Stimulated activated CD4-positive, alpha-beta T cell treated with anti-CD3 and anti-CD28 coated beads, Interleukin-12 subunit alpha, Interleukin-12 subunit beta, amount 100 ng/mL, for 24 hours (primary cell): ENCODE data around the gene PARVB.

Experiments used
- DNase-seq, 2 experiments: peaks; one replicate each; pipeline ENCODE4 v3.0.0-alpha.2; 2020; ENCODE audit warnings: low read depth in 2 of 2

The PARVB gene

DNA sequence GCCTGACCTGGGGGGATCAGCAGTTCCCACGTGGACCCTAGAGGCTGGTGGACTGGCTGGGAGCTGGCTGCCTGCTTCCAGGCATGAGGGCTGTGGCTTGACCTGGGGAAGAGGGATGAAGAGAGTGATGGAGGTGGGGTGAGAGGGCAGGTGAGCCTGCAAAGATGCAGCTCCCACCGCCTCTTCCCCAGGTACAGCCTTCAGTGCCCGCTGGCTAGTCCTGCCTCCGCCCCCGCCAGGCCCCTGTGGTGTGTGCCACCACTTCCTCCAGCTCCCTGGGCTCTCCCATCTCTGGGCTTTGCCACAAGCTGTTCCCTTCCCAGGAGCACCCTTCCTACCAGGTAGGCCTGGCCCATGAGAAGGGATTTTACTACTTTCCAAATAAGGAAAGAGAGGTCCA is 175.8 kb downstream of the PARVB start:
- no peak for DNase-seq

DNA sequence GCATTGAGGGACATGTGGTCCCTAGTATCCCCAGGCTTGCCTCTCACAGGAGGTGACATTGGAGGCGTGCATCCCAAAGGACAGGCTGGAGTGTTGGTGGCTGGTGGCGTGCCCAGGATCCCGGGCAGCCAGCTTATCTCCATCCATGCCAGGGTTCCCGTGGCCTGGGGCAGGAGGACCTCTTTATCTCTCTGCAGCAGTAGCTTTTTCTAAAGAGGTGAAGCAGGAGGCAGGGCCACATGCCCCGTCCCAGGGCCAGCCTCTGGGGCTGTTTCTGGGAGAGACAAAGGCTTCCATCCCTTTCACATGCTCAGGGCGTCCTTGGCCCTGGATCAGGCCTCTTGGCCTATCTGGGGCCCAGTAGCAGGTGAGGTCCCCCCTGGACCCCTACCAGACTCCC is 176.3 kb downstream of the PARVB start:
- no peak for DNase-seq

DNA sequence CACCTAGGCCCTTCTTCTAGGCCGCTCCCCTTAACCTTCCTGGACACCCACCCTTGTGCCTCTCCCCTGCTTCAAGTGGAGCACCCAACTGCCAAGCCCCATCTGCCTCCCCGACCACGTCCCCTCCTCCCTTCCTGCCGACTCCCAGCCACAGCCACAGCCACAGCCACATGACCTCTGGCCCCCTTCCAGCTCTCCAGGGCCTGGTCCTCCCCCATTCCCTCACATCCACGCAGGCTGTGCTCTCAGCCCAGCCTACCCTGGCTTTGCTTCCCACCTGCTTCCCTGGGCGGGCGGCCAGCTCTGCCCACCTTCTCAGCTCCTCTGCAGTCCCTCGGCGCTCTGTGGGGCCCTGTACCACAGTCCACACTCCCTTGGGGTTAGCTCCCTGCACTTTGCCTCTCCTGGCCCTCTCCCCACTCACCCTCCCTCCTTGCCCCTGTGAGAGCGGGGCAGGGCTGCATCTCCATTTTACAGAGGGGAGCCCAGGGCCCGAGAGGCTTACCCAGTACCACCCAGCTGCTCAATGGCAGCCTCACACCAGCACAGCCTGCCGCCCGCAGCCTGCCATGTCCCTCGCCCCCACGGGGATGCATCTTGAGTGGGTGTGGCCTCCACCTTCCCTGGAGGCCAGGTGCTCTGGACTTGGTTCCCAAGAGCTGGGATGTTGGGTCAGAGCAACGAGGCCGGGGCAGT is 176.9 kb downstream of the PARVB start:
- DNase-seq: no peak

- DNase-seq: no peak
These were observed 177.6 kb downstream of the PARVB start for GRCh38 chr22:44201665-44202064.

GRCh38 chr22:44202261-44202789 is 178.2 kb downstream of the PARVB start:
- no peak for DNase-seq

- DNase-seq: no peak
These were observed 179.1 kb downstream of the PARVB start for GRCh38 chr22:44203203-44203602.

- no peak for DNase-seq
These were observed 180.8 kb downstream of the PARVB start for GRCh38 chr22:44204739-44205515.

- DNase-seq: no peak
These were observed 181.6 kb downstream of the PARVB start for GRCh38 chr22:44205516-44206329.

GRCh38 chr22:44206330-44206645 is 182.2 kb downstream of the PARVB start:
- no peak for DNase-seq

- no peak for DNase-seq
These were observed 182.6 kb downstream of the PARVB start for GRCh38 chr22:44206696-44207095.

- no peak for DNase-seq
These were observed 183.3 kb downstream of the PARVB start for GRCh38 chr22:44207173-44207980.

DNA sequence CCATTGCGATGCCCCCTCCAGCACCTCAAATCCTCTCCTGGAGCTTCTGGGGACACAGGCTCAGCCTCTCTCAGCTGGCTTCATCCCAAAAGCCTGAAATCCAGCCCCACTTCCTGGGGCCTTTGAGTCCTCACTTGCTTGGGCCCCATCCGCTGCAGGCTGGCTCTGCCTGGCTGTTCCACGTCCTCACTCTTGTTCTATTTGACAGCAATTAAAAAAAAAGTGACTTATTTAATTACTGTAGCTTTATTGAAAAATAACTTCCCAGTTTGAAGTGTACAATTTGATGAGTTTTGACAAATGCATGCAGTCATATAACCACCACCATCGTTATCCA is 183.8 kb downstream of the PARVB start:
- DNase-seq: no peak

DNA sequence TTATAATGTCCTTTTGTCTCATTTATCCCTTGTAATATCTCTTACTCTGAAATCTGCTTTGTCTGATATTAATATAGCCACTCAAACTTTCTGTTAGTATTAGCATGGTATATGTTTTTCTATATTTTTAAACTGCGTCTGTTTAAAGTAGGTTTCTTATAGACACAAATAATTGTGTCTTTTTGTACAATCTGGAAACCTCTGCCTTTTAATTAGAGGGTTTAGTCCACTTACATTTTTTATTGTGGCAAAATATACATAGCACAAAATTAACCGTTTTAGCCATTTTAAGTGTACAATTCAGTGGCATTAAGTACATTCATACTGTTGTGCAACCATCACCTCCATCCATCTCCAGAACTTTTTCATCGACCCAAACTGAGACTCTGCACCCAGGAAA is 185.2 kb downstream of the PARVB start:
- no peak for DNase-seq

DNA sequence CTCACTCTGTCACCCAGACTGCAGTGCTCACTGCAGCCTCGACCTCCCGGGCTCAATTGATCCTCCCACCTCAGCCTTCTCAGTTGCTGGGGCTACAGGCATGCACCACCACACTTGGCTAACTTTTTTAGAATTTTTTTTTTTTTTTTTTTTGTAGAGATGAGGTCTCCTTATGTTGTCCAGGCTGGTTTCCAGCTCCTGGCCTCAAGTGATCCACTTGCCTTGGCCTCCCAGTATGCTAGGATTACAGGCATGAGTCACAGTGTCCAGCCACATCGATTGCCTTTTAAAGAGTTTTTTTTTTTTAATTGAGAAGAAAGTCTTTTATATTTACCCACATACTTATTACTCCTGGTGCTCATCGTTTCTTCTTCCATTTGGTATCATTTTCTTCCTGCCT is 186.6 kb downstream of the PARVB start:
- no peak for DNase-seq

DNA sequence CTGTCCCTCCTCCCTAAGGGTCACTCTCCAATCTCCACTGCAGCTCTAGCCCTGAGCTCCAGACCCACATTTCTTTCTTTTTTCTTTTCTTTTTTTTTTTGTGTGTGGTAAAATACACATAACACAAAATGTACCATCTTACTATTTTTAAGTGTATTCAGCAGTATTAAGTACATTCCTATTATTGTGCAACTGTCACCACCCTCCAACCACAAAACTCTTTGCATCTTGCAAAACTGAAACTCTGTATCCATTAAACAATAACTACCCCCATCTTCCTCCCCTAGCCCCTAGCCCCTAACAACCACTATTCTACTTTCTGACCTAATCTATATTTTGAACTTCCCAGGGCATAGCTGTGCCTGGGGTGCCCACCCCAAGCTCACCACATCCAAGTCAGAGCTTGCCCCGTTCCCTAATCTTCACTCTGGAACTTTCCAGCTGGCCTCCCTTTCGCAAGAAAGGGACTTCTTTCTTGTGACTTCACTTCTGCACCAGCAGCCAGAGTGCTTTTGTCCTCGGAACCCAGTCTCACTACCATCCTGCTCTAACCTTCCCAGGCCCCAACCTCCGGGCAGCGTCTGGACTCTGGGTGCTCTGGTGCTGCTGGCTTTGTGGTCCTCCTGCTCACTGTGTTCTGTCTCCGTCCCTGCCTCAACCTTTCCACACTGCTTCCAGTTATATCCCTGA is 187.3 kb downstream of the PARVB start:
- no peak for DNase-seq

GRCh38 chr22:44211946-44212930 is 188.1 kb downstream of the PARVB start:
- no peak for DNase-seq

GRCh38 chr22:44212936-44213335 is 188.8 kb downstream of the PARVB start:
- no peak for DNase-seq

DNA sequence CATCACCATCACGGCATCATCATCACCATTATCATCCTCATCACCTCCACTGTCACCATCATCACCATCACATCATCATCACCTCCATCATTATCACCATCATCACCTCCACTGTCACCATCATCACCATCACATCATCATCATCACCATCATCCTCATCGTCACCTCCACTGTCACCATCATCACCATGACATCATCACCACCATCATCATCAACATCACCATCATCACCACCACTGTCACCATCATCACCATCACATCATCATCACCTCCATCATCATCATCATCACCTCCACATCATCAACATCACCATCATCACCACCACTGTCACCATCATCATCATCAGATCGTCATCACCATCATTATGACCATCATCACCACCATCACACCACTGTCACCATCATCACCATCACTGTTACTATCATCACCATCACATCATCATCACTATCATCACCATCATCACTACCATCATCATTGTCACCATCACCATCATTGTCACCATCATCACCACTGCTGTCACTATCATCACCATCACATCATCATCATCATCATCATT is 189.5 kb downstream of the PARVB start:
- DNase-seq: no peak

GRCh38 chr22:44214187-44214586 is 190.1 kb downstream of the PARVB start:
- DNase-seq: no peak

- DNase-seq: no peak
These were observed 190.7 kb downstream of the PARVB start for GRCh38 chr22:44214764-44215163.
